ENCODE data around the gene RAD51B.
"Not testable (repeated sequence)": the region's sequence is repeated elsewhere in the genome, so short reads cannot be mapped to it uniquely, and the experiment has no call there.

Gene RAD51B

DNA sequence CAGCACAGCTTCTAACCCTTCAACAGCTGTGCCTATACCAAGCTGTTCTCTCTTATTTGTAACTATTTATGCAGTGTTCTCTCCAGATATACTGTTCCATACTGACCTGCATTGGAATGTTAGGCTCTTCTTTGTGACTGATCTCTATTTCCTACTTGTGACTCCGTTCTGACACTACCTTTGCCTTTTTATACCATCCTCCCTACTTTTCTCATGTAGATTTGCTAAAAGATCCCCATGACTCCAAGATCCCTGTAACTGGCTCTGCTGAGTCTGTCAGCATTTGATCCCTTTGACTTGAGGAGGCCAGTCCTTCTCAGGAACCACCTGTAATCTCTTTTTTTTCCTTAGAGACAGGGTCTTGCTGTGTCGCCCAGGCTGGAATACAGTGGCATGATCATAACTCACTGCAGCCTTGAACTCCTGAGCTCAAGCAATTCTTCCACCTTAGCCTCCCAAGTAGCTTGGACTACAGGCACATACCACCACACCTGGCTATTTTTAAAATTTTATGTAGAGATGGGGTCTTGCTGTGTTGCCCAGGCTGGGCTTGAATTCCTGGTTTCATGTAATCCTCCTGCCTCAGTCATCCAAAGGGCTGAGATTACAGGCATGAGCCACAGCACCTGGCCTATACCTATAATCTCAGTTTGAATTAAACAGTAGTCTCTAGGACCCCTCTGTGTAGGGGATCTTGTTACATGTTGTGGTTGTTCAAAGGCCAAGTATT is 605.0 kb downstream of the RAD51B start:
- no peak for DNase-seq

DNA sequence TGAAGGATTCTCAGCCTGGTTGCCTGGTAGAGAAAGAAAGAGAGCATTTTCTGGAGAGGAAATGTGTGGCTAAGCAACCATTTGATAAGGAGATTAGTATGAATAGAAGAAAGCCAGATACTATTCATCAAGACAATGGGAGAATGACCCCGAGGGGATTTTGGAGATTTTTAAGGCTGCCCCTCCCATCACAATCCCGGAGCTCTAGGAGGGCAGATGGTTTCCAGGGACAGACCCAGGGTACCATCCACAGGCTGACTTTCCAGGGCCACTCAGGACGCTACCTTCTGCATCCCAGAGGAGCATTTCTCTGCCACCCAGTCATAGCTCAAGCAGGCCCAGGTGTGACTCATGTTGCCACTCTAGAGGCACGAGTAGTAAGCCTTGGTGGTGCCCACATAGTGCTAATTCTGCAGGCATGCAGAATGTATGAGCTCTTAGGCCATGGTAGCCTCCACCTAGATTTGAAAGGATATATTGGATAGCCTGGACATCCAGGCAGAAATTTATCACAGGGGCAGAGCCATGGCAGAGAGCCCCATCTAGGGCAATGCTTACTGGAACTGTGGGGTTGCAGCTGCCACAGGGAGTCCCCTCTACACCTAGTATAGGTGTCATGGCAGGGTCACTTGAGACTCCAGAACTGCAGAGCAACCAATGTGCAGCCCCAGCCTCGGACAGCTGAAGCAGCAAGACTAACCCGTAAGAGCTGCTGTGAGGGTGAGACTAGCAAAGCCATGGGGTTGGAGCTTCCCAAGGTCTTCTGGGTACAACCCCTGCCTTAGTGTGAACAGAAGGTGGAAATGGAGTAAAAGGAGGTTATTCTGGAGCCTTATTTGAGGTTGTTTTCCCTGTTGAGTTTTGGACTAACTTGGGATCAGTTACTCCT is 607.3 kb downstream of the RAD51B start:
- DNase-seq, result no peak

DNA sequence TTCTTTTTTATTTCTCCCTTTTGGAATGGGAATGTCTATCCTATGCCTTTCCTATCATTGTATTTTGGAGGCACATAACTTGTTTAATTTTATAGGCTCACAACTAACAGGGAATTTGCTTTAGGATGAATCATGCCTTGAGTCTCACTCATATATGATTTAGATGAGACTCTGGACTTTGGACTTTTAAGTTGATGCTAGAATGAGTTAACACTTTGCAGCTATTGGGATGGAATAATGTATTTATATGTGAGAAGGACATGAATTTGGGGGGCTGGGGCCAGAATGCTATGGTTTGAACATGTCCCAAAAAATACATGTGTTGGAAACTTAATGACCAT is 607.9 kb downstream of the RAD51B start:
- DNase-seq, result no peak

DNA sequence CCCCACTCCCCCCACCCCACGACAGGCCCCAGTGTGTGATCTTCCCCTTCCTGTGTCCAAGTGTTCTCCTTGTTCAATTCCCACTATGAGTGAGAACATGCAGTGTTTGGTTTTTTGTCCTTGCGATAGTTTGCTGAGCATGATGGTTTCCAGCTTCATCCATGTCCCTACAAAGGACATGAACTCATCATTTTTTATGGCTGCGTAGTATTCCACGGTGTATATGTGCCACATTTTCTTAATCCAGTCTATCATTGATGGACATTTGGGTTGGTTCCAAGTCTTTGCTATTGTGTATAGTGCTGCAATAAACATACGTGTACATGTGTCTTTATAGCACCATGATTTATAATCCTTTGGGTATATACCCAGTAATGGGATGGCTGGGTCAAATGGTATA is 609.3 kb downstream of the RAD51B start:
- DNase-seq, result not testable (repeated sequence)

DNA sequence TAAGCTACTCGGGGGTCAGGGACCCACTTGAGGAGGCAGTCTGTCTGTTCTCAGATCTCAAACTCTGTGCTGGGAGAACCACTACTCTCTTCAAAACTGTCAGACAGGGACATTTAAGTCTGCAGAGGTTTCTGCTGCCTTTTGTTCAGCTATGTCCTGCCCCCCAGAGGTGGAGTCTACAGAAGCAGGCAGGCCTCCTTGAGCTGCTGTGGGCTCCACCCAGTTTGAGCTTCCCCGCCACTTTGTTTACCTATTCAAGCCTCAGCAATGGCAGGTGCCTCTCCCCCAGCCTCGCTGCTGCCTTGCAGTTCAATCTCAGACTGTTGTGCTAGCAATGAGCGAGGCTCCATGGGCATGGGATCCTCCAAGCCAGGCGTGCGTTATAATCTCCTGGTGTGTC is 614.6 kb downstream of the RAD51B start:
- DNase-seq, result not testable (repeated sequence)

DNA sequence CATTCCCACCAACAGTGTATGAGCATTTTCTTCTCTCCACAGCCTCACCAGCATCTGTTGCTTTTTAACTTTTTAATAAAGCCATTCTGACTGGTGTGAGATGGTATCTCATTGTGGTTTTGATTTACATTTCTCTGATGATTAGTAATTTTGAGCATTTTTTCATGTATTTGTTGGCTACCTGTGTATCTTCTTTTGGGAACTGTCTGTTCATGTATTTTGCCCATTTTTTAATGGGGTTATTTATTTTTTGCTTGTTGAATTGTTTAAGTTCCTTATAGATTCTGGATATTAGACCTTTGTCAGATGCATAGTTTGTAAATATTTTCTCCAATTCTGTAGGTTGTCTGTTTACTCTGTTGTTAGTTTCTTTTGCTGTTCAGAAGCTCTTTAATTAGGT is 616.1 kb downstream of the RAD51B start:
- not testable (repeated sequence) for DNase-seq

DNA sequence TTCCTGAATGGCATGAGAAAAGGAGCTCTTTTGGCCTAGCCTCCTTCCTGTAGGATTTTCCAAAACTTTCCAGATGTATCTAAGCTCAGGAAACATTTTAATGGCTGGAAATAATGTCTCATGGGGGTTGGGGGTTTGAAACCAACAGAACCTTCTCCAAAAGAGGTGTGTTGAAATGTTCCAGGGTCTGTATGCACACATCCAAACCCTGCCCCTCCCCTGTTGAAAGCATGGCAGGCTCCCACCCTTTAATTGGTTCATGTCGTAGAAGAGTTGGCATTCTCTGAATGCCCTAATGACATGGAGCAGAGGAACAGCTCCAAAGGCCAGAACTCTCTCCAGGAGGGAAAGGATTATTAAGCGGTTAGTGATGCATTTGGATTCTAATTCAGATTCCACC is 620.1 kb downstream of the RAD51B start:
- DNase-seq, result no peak

DNA sequence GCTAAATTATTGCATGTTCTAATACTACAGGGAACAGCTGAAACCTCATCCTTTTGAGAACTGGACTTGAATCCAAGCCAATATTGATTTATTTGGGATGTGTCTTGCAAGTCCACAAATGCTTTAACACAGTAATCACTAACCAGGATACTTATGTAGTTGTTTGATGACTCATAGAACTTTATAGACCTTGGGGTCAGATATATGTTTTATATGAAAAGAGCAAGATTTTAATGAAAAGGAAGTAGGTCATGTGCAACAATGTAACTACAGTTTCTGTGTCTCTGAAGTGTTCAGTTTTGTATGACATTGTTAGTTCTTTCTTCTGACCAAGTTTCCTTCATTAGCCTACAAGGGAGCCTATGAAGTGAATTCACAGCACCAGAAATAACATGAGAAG is 621.2 kb downstream of the RAD51B start:
- DNase-seq, result no peak

DNA sequence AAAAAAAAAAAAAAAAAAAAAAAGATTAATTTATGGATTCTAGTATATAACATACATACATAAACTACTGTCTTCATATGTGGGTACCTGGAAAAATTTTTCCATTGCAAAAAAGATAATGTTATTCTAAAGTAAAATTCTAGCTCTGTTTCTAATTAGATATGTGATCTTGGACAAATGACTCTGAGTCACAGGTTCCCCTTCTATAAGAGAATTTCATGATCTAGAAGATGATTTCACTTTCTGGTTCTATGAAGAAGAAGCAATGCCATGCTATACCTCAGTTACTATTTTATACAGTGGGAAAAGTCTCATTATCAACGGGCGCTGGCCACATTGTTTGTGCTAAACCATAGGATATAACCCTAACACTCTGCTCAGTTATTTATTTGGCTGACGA is 622.0 kb downstream of the RAD51B start:
- DNase-seq, result no peak

DNA sequence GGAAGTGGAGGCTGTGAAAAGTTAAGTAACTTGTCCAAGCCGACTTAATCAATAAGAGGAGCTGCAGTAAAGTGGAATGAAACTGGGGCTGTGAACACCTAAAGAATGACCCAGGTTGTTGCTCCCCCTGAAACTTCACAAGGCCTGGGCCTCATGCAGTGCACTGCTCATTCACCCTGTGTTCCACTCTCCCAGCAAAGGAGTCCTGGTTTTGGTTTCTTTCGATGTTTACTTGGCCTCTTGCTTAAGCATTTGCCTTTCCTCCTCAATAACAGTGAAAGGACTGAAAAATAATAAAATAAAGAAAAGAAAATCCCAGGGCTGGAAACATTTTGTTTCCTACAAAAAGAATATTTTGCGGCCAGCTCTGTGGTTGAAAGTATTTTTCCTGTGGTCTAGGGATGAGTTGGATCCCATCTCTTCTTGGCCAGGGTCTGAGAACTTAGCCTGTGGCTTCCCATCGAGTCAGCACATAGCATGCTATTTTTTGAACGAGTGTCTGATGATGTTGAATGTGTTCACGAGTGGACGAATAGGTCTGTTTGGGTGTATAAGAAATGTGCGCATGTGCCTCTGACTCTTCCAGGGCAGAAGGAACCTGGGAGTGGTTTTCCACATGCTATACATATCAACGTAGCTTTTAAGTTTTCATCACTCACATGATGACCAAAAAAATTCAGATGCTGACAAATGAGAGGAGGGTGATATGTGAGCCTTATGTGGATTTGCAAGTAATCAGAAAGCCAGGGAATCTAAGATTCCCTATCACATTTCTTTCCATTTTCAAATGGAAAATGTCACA is 623.5 kb downstream of the RAD51B start:
- DNase-seq, result no peak

DNA sequence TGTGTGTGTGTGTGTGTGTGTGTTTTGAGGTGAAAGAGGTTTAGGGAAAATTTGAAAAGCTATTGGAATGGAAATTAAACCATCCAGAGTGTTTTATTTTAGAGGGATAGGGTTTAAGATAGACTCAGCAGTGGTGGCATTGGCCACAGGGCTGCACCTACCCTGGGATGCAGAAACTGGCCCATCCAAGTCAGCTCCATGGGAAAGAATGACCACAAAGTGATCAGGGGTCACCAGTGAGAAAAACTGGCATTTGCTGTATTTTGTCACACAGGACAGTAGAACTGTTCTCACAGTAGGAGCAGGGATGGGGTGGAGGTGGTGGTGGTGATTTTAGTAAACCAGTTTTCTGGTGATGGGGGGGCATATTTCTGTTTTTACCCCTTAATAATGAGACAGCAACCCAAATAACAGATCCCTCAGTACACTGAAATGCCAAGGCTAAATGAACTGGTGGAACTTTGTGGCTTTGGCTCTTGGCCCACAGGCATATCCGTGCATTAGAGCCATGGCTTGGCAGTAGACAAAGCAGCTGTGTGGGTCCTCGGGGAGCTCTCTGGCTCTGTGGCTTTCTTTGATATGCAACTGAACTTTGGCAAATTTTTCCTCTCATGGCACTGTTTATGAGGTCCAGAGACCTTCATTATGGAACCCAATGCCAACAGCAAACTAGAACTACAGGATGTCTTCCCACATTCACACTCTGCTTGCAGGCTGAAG is 625.0 kb downstream of the RAD51B start:
- no peak for DNase-seq

DNA sequence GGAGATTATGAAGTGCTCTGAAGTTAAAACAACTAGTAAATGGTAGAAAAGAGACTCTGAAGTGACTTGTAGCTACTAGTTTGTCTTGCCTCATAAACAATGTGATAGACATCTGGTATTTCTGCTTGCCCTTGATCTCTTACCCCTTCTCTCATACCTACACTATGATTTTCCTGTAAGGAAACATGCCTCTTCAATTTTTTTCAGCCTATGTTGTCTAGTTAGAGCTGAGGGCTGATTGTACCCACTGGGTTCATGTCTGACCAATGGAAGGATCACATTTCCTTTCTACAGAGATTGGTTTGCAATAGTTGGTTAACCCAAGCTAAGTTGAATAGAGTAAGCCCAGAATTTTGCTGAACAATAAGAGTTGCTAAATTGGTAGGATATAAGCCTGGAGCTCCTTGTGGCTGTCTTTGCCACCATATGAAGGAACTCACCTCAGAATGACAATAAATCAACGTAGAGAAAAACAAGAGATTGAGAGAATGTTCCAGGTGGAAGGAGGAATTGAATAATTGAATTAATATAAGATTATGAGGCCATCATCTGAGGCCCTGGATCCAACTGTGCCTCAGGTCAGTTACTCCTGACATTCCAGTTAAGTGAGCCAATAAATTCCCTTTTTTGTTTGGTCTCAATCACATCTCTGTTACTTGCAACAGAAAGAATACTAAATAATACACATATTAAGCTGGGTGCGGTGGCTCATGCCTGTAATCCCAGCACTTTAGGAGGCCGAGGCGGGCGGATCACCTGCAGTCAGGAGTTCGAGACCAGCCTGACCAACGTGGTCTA is 626.9 kb downstream of the RAD51B start:
- no peak for DNase-seq

DNA sequence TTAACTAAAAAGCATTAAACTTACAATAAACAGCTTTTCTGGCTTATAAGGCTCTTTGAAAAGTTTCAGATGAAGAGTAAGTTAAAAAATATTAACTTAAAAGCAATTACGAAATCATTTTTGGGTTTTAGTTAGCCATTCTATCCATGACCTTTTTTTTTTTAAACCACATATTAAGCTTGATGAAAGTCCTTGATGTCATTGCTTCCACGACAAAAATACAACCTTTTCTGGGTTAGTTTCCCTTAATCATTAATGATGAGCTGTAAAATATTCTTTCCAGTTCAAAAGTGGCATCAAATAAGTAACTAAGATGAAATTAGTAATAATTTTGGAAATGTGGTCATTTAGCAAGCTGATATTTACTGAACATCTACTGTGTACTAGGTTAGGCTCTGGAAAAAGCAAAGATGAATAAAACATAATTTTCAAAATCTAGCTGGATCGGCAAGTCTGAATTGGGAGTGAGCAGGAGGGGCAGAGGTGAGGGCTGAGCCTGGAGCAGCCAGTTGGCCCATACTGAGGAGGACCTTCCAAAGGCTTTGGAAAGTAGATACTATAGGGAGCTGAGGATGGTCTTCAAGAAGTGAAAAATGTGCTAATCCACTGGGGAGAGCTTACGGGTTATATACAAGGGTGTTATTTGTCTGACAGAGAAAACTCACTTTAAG is 628.1 kb downstream of the RAD51B start:
- DNase-seq, result no peak

DNA sequence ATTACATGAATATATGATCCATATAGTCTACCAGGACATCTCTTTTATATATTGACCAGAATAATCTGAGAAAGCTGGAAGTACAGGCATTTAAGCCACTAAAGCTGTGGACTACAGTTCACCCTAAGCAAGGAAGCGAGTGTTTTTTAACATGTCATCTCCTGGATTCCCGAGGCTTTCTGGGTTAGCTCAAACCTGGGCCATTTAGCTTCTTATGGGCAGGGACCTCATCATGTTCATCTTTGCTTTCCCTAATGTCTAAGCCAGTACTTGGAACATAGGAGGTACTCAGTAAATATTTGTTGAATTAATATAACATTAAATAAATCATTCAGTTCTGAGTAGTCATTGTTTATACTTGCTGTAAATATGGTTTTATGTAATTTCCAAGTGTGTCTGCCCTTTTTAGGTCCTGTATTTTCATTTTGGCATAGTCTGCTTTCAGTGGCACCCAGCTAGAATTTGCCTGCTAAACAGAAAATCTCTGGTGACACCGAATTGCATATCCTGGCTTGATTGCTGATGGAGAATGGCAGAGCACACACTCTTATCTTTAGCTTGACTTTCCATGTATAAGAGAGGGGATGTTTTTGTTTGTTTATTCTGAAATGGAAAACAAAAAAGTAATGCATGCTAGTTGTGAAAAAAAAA is 628.8 kb downstream of the RAD51B start:
- no peak for DNase-seq

DNA sequence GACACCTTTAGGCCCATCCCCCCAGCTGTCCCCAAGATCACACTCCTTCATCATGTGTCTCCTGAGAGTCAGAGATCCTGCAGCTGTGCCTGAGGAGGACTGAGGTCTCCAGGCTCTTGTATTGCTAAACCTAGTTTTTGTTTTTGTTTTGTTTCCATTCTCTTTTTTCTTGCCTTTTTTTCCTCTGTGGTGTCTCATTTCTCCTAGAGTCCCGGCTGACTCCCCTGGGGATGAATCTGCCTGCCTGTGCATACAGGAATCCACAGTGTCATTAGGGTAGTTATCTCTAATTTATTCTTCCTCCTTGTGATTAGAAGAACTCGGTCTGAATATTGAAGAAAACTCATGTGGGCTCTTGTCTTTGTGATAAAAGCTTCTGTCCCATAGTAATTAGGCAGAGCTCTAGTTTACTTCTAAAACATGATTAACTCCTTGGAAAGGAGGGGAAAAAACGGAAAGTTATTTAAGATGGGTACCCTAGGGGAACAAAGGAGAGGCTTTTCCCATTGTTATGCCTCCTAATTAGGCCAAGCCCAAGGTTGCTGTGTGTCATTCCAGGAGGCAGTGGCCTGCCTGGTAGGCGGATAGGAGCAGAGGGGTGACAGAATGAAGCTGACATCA is 630.1 kb downstream of the RAD51B start:
- DNase-seq, result no peak

DNA sequence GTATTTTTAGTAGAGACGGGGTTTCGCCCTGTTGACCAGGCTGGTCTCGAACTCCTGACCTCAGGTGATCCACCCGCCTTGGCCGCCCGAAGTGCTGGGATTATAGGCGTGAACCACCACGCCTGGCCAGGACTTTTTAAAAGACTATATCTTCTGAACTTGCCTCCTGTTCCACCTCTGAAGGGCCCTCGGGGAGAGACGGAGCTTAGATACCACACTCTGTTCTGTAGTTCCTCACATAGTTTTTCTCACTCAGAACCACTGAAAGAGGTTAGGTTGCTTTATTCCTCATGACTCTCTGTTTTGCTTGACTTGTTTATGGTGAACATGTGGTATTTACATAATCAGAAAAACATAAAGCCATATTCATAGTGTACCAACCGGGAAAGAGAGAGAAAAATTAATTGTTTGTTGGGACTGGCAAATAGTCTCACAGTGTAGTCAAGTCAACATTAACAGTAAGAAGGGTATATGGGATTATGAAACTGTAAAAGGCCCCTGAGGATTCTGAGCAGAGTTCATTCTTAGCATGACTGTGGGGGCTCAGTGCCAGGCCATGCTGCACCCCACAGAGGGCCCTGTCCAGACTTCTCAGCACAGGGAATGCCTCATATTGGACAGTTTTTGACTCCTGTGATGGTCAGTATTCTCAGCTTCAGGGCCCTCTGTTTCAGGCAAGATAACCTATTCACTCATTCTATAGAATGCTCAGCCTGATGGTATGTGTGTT is 631.0 kb downstream of the RAD51B start:
- DNase-seq, result no peak

DNA sequence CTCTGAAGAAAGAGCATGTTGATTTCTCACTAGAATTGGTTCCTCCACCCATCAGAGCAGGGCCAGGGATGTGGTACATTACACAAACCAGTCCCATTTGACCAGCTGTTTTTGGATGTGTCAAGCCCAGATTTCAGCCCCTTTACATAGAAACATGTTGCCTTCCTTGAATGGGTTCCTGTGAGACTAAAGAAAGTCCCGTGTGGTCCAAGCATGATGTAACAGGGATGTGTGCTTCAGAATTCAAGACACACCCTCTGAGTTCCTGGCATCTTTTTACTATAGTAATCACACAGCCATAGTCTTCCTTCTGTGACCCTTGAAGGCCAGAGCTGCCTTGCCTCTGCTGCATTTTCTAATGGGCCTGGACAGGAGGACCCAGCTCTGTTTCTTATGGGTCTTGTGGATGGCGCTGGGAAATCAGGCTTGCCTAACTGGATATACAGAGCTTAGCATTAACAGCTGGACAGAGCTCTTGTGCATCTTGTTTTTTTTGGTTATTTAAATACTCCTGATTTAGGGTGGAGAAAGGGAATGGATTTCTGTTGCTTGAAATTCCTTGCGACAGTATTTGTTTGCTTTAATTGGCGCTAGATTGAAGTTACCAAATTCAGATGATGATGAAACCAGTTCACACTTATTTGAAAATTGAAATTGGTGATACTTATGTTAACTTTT is 632.3 kb downstream of the RAD51B start:
- DNase-seq, result no peak

DNA sequence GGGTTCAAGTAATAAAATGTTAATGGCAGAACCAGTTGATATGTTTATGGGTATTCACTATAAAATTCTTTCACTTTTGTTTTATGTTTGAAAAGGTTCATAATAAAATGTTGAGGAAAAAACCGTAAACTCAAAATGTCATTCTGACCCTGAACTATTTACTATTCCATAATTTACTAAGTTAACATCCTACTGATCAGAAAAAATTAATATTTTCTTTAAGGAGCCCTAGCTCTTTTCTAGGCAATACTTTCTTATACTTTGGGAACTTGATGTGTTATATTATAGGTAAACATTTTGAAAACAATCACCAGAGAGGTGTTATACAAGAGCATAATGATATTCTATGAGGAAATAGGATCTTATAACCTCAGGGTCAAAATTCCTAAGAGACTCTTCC is 638.7 kb downstream of the RAD51B start:
- no peak for DNase-seq

DNA sequence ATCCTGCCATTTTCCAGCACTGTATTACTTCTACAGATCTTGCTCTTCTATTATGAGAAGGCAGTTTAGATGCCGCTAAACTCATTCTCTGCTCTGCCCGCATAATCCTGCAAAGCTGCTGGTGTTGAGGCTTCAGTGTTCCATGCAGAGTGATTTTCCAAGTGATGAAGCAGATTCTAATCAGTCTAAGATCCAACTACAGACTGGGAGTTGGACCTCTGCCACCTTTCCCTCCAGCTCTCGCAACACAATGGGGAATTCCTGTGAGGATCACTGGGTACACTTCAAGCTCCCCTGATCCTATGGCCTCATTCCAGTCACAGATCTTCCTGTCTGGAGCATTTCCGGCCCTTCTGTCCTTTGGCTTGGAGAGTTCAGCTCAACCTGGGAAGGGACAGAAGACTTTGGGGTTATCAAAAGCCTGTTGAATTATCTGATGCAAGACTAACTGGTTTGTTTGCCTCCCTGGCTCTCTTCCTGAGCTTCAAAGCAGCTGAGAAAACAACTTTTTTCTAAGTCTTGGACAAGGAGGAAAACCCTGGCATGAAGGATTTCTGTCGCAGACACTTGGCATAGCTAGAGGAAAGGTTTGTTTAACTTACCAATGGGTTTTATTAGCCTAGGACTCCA is 639.4 kb downstream of the RAD51B start:
- no peak for DNase-seq

All from activated CD4-positive, alpha-beta T cell treated with anti-CD3 and anti-CD28 coated beads for 1 hour (primary cell).